ENCODE measurements around the gene CSNK1E.
A peak's percentile ranks its signal among the peaks of the same experiment; 100 is the strongest.

Gene CSNK1E

GRCh38 chr22:38327396-38327795 is 10.2 kb upstream of the CSNK1E start:
- no peak for DNase-seq

GRCh38 chr22:38325587-38325986 is 8.4 kb upstream of the CSNK1E start:
- DNase-seq = no peak

- DNase-seq = no peak
These were observed 3.6 kb upstream of the CSNK1E start for GRCh38 chr22:38320605-38321402.

GRCh38 chr22:38318792-38319773 is 1.9 kb upstream of the CSNK1E start:
- no peak for DNase-seq

- DNase-seq = no peak
These were observed 922 bp upstream of the CSNK1E start for GRCh38 chr22:38317995-38318715.

GRCh38 chr22:38316364-38317121 is 690 bp downstream of the CSNK1E start:
- DNase-seq = peak; percentile 85

- no peak for DNase-seq
These were observed 1.3 kb downstream of the CSNK1E start for GRCh38 chr22:38315823-38316363.

- DNase-seq = peak; percentile 69
These were observed 2.1 kb downstream of the CSNK1E start for GRCh38 chr22:38314933-38315822.

- DNase-seq = no peak
These were observed 2.9 kb downstream of the CSNK1E start for GRCh38 chr22:38314051-38314932.

GRCh38 chr22:38313384-38313955 is 3.8 kb downstream of the CSNK1E start:
- no peak for DNase-seq

- no peak for DNase-seq
These were observed 4.9 kb downstream of the CSNK1E start for GRCh38 chr22:38312261-38312800.

GRCh38 chr22:38311323-38311620 is 6.0 kb downstream of the CSNK1E start:
- DNase-seq = no peak

- DNase-seq = no peak
These were observed 6.5 kb downstream of the CSNK1E start for GRCh38 chr22:38310518-38311322.

GRCh38 chr22:38309614-38310517 is 7.4 kb downstream of the CSNK1E start:
- DNase-seq = no peak

GRCh38 chr22:38308791-38309498 is 8.3 kb downstream of the CSNK1E start:
- no peak for DNase-seq

Measured in activated effector memory CD4-positive, alpha-beta T cell treated with anti-CD3 and anti-CD28 coated beads, Interleukin-2, amount 50 U/mL, for 16 hours (primary cell).